H9 (cell line): ENCODE measurements around the gene LIMS2. TPM values are rescaled to one million over a fixed set of nuclear protein-coding genes. Genes with fewer than 3 reads are reported as not detected.

Experiments used
- DNase-seq: peaks from one replicate; pipeline ENCODE4 v3.0.0-alpha.2; 2017
- H2AFZ ChIP-seq: one replicate; pipeline ENCODE4 v1.6.1; 2013; ENCODE audit warnings: mild to moderate bottlenecking, low read length, control low read depth, moderate library complexity
- H2AK5ac ChIP-seq: 2 replicates; pipeline ENCODE4 v1.6.1; 2013; ENCODE audit warnings: low read length, control low read depth, mixed read lengths; ENCODE audit not compliant: insufficient read length
- H2BK120ac ChIP-seq: one replicate; pipeline ENCODE4 v1.6.1; 2013; ENCODE audit warnings: low read depth, mild to moderate bottlenecking, low read length, control low read depth, inconsistent platforms; ENCODE audit not compliant: poor library complexity, severe bottlenecking
- H2BK12ac ChIP-seq: 2 replicates; pipeline ENCODE4 v1.6.1; 2013; ENCODE audit warnings: low read length, control low read depth, mixed read lengths, low read depth; ENCODE audit not compliant: insufficient read length
- H2BK15ac ChIP-seq: 2 replicates; pipeline ENCODE4 v1.6.1; 2013; ENCODE audit warnings: low read depth, low read length, control low read depth
- H2BK20ac ChIP-seq: one replicate; pipeline ENCODE4 v1.6.1; 2013; ENCODE audit warnings: low read depth, mild to moderate bottlenecking, low read length, control low read depth, inconsistent platforms; ENCODE audit not compliant: poor library complexity, severe bottlenecking
- H2BK5ac ChIP-seq: 2 replicates; pipeline ENCODE4 v1.6.1; 2013; ENCODE audit warnings: low read length, control low read depth, mixed read lengths; ENCODE audit not compliant: insufficient read length
- H3K14ac ChIP-seq: 2 replicates; pipeline ENCODE4 v1.6.1; 2013; ENCODE audit warnings: low read length, control low read depth; ENCODE audit not compliant: insufficient read depth
- H3K18ac ChIP-seq: 2 replicates; pipeline ENCODE4 v1.6.1; 2013; ENCODE audit warnings: low read depth, mild to moderate bottlenecking, mixed read lengths, low read length, control low read depth; ENCODE audit not compliant: insufficient read length
- H3K23ac ChIP-seq: 2 replicates; pipeline ENCODE4 v1.6.1; 2013; ENCODE audit warnings: low read length, control low read depth, mixed read lengths, low read depth; ENCODE audit not compliant: insufficient read length
- H3K23me2 ChIP-seq: 2 replicates; pipeline ENCODE4 v1.6.1; 2013; ENCODE audit warnings: low read depth, mild to moderate bottlenecking, mixed read lengths, low read length, control low read depth; ENCODE audit not compliant: insufficient read length, poor library complexity, severe bottlenecking
- H3K27ac ChIP-seq: 2 replicates; pipeline ENCODE4 v1.5.1; 2013; ENCODE audit warnings: low read length, control low read depth, mixed read lengths, low read depth; ENCODE audit not compliant: insufficient read length
- H3K27me3 ChIP-seq: 2 replicates; pipeline ENCODE4 v1.6.1; 2013; ENCODE audit warnings: low read length, control low read depth, inconsistent platforms; ENCODE audit not compliant: insufficient read depth
- H3K4ac ChIP-seq: 2 replicates; pipeline ENCODE4 v1.6.1; 2013; ENCODE audit warnings: low read depth, mild to moderate bottlenecking, control low read depth, inconsistent platforms, low read length, moderate library complexity
- H3K4me1 ChIP-seq: 2 replicates; pipeline ENCODE4 v1.6.1; 2013; ENCODE audit warnings: low read length, control low read depth, inconsistent platforms; ENCODE audit not compliant: insufficient read depth
- H3K4me2 ChIP-seq: 2 replicates; pipeline ENCODE4 v1.6.1; 2013; ENCODE audit warnings: low read length, control low read depth, mixed read lengths; ENCODE audit not compliant: insufficient read length, insufficient read depth
- H3K56ac ChIP-seq: 2 replicates; pipeline ENCODE4 v1.6.1; 2013; ENCODE audit warnings: low read depth, mild to moderate bottlenecking, mixed read lengths, low read length, control low read depth; ENCODE audit not compliant: insufficient read length
- H3K79me1 ChIP-seq: 2 replicates; pipeline ENCODE4 v1.6.1; 2013; ENCODE audit warnings: low read depth, mild to moderate bottlenecking, moderate library complexity, low read length, control low read depth, inconsistent platforms; ENCODE audit not compliant: insufficient read depth, poor library complexity, severe bottlenecking
- H3K79me2 ChIP-seq: 2 replicates; pipeline ENCODE4 v1.6.1; 2013; ENCODE audit warnings: low read length, control low read depth, inconsistent platforms; ENCODE audit not compliant: insufficient read depth
- H3K9ac ChIP-seq: 2 replicates; pipeline ENCODE4 v1.6.1; 2013; ENCODE audit warnings: low read length, control low read depth, mixed read lengths; ENCODE audit not compliant: insufficient read length; ENCODE audit errors: extremely low read depth
- H3K9me3 ChIP-seq: one replicate; pipeline ENCODE4 v1.6.1; 2013; ENCODE audit warnings: low read depth, low read length, inconsistent platforms; ENCODE audit not compliant: control insufficient read depth
- H3T11ph ChIP-seq: one replicate; pipeline ENCODE4 v1.6.1; 2013; ENCODE audit warnings: mild to moderate bottlenecking, low read length, control low read depth, inconsistent platforms
- H4K20me1 ChIP-seq: one replicate; pipeline ENCODE4 v1.6.1; 2013; ENCODE audit not compliant: control insufficient read depth, insufficient read length, insufficient read depth
- H4K5ac ChIP-seq: 2 replicates; pipeline ENCODE4 v1.6.1; 2013; ENCODE audit warnings: low read depth, mild to moderate bottlenecking, mixed read lengths, low read length, control low read depth; ENCODE audit not compliant: insufficient read length
- H4K8ac ChIP-seq: replicated peaks from 2 replicates; pipeline ENCODE4 v1.6.1; 2013; ENCODE audit warnings: low read length, control low read depth, mixed read lengths, low read depth; ENCODE audit not compliant: insufficient read length
- H4K91ac ChIP-seq: 2 replicates; pipeline ENCODE4 v1.6.1; 2013; ENCODE audit warnings: low read depth, mild to moderate bottlenecking, moderate library complexity, mixed read lengths, low read length, control low read depth; ENCODE audit not compliant: insufficient read length
- H3K27ac Mint-ChIP-seq, 3 experiments: 2 replicates in 2 of 3; 3 replicates in 1 of 3; pipeline ENCODE4 v1.8.0; 2020 to 2021; ENCODE audit warnings: mixed read lengths in 3 of 3, mild to moderate bottlenecking in 1 of 3, moderate library complexity in 1 of 3
- H3K27me3 Mint-ChIP-seq: 2 replicates; pipeline ENCODE4 v1.8.0; 2021; ENCODE audit warnings: low read depth, mild to moderate bottlenecking, moderate library complexity, mixed read lengths
- H3K36me3 Mint-ChIP-seq, 3 experiments: 2 replicates in 2 of 3; 3 replicates in 1 of 3; pipeline ENCODE4 v1.8.0; 2020 to 2021; ENCODE audit warnings: low read depth in 3 of 3, mixed read lengths in 3 of 3; ENCODE audit not compliant: insufficient read depth in 1 of 3
- H3K4me1 Mint-ChIP-seq, 2 experiments: 2 replicates each; pipeline ENCODE4 v1.8.0; 2020; ENCODE audit warnings: mixed read lengths in 2 of 2
- H3K4me3 Mint-ChIP-seq, 2 experiments: 2 replicates in 1 of 2; 3 replicates in 1 of 2; pipeline ENCODE4 v1.8.0; 2020 to 2021; ENCODE audit warnings: mild to moderate bottlenecking in 2 of 2, mixed read lengths in 2 of 2, moderate library complexity in 1 of 2
- H3K9me3 Mint-ChIP-seq, 2 experiments: 2 replicates in 1 of 2; 3 replicates in 1 of 2; pipeline ENCODE4 v1.8.0; 2020; ENCODE audit warnings: mild to moderate bottlenecking in 2 of 2, mixed read lengths in 2 of 2, moderate library complexity in 1 of 2
- CTCF ChIP-seq: fragments of 200-600 bp; sonication (generic); conservative IDR thresholded peaks from 3 replicates; pipeline ENCODE4 v1.8.0; 2021; ENCODE audit warnings: antibody characterized with exemption, mild to moderate bottlenecking
- WGBS: extraction: QIAGEN DNeasy Blood & Tissue Kit; methylation state at CpG from one replicate; pipeline ENCODE4 v1.1.7; 2013; ENCODE audit warnings: missing lambda C conversion rate, low lambda C conversion rate, mixed read lengths; ENCODE audit not compliant: insufficient read length; ENCODE audit errors: extremely low coverage; 5-methylcytosine and 5-hydroxymethylcytosine counted together
- total RNA-seq: library from RNA; stranded (reverse); gene quantifications from 2 replicates; pipeline ENCODE4 v1.2.1, GENCODE V29; 2021

LIMS2 gene
- total RNA-seq, 1 experiment from 2014 or later = 5.9 TPM

GRCh38 chr2:127622561-127623387 is 52.6 kb downstream of the LIMS2 start:
- Histone ChIP-seq H3K79me2 (no peaks in the 10 kb centered on the region), H2BK5ac (no peak overlapping the region), H2BK15ac (no peak overlapping the region), H4K8ac (no peak overlapping the region), H3K27ac (no peak overlapping the region), H3K4me2 (no peak overlapping the region), H4K91ac (no peak overlapping the region), H4K5ac (no peak overlapping the region), H3K9me3 (no peaks in the 10 kb centered on the region), H3K56ac (no peak overlapping the region), H2BK12ac (no peak overlapping the region), H3T11ph (no peak overlapping the region), H2AK5ac (no peak overlapping the region), H3K4ac (no peak overlapping the region), H2AFZ (no peak overlapping the region), H3K14ac (no peak overlapping the region; the same call in 1 of the 2 replicates), H3K79me1 (no peaks in the 10 kb centered on the region), H3K27me3 (no peaks in the 10 kb centered on the region), H3K18ac (no peak overlapping the region), H2BK120ac (no peak overlapping the region), H3K23ac (no peak overlapping the region), H3K9ac (no peak overlapping the region), H2BK20ac (no peak overlapping the region), H4K20me1 (no peaks in the 10 kb centered on the region), H3K4me1 (no peaks in the 10 kb centered on the region), H3K23me2 (no peaks in the 10 kb centered on the region)
- Mint-ChIP-seq H3K36me3 (no peaks in the 10 kb centered on the region; a peak in 1 of 7 replicates), H3K27ac (no peak overlapping the region), H3K4me3 (no peak overlapping the region), H3K27me3 (peaks cover 6% of the 10 kb centered on the region), H3K4me1 (peaks cover 0 to 4% of the 10 kb centered on the region in 2 experiments; a peak in 2 of 4 replicates), H3K9me3 (no peaks in the 10 kb centered on the region)
- WGBS = no CpG with 5 or more reads among the region's 21 CpGs
- TF ChIP-seq CTCF = no peak
- DNase-seq = peak; percentile 14
